GOT3 (cell line): ENCODE data around the gene CACNA1C.
A peak's percentile ranks its signal among the peaks of the same experiment; 100 is the strongest.

ENCODE experiments used
- DNase-seq: peaks from one replicate; lab custom pipeline; 2025; ENCODE audit warnings: mixed read lengths; lab: John Stamatoyannopoulos, UW

CACNA1C gene

GRCh38 chr12:2282318-2282717, 229.5 kb downstream of the CACNA1C start:
- no peak for DNase-seq

GRCh38 chr12:2283480-2283879, 230.7 kb downstream of the CACNA1C start:
- DNase-seq = no peak

GRCh38 chr12:2283916-2284315, 231.1 kb downstream of the CACNA1C start:
- no peak for DNase-seq

GRCh38 chr12:2284321-2284813, 231.6 kb downstream of the CACNA1C start:
- no peak for DNase-seq

GRCh38 chr12:2284857-2285256, 232.1 kb downstream of the CACNA1C start:
- DNase-seq = peak; percentile 42

GRCh38 chr12:2285462-2285861, 232.7 kb downstream of the CACNA1C start:
- DNase-seq = no peak

GRCh38 chr12:2286047-2286446, 233.3 kb downstream of the CACNA1C start:
- DNase-seq = no peak

- no peak for DNase-seq
These were observed 233.8 kb downstream of the CACNA1C start for GRCh38 chr12:2286461-2287131.

- no peak for DNase-seq
These were observed 234.4 kb downstream of the CACNA1C start for GRCh38 chr12:2287151-2287550.

- DNase-seq = no peak
These were observed 234.8 kb downstream of the CACNA1C start for GRCh38 chr12:2287589-2287988.

GRCh38 chr12:2288001-2288400, 235.2 kb downstream of the CACNA1C start:
- DNase-seq = no peak

- DNase-seq = no peak
These were observed 235.7 kb downstream of the CACNA1C start for GRCh38 chr12:2288471-2288870.

- no peak for DNase-seq
These were observed 236.1 kb downstream of the CACNA1C start for GRCh38 chr12:2288875-2289274.

- no peak for DNase-seq
These were observed 236.7 kb downstream of the CACNA1C start for GRCh38 chr12:2289525-2289924.

- no peak for DNase-seq
These were observed 237.3 kb downstream of the CACNA1C start for GRCh38 chr12:2290091-2290490.

- DNase-seq = no peak
These were observed 237.8 kb downstream of the CACNA1C start for GRCh38 chr12:2290516-2291065.

- DNase-seq = no peak
These were observed 238.5 kb downstream of the CACNA1C start for GRCh38 chr12:2291182-2291832.

- no peak for DNase-seq
These were observed 239.2 kb downstream of the CACNA1C start for GRCh38 chr12:2291947-2292346.

- DNase-seq = no peak
These were observed 239.8 kb downstream of the CACNA1C start for GRCh38 chr12:2292560-2292959.

GRCh38 chr12:2294651-2295475, 242.1 kb downstream of the CACNA1C start:
- DNase-seq = no peak

- no peak for DNase-seq
These were observed 243.2 kb downstream of the CACNA1C start for GRCh38 chr12:2295941-2296461.

- DNase-seq = no peak
These were observed 244.2 kb downstream of the CACNA1C start for GRCh38 chr12:2297004-2297403.
